ENCODE data around the gene FASTKD3. TPM values are rescaled to one million over a fixed set of nuclear protein-coding genes. Genes with fewer than 3 reads are reported as not detected.
"Not testable (repeated sequence)": the region's sequence is repeated elsewhere in the genome, so short reads cannot be mapped to it uniquely, and the experiment has no call there.

FASTKD3 gene
- 10 to 100 TPM; 18.2 to 22.5 (median 19.8) TPM for total RNA-seq

- peak; percentile 85 for DNase-seq
- Mint-ChIP-seq H3K36me3 (ENCODE audit: insufficient read depth) (peaks cover 27% of the 10 kb centered on the region), H3K4me3 (peak within 1 kb of the TSS; percentile 97), H3K27me3 (ENCODE audit: low read depth) (no peaks in the 10 kb centered on the region), H3K4me1 (ENCODE audit: low read depth) (peaks cover 63% of the 10 kb centered on the region), H3K9me3 (no peaks in the 10 kb centered on the region)
- peak; percentile 98 for ATAC-seq
Measured at GRCh38 chr5:7868773-7869473, at the start of gene FASTKD3, which contains the start of gene MTRR. Gene FASTKD3, minus strand, starts transcription at chr5:7869031. Its CDS starts 948 bp downstream, at chr5:7868083. Gene MTRR, plus strand, starts transcription at chr5:7869148. Its CDS starts 1,647 bp downstream, at chr5:7870795.

DNA sequence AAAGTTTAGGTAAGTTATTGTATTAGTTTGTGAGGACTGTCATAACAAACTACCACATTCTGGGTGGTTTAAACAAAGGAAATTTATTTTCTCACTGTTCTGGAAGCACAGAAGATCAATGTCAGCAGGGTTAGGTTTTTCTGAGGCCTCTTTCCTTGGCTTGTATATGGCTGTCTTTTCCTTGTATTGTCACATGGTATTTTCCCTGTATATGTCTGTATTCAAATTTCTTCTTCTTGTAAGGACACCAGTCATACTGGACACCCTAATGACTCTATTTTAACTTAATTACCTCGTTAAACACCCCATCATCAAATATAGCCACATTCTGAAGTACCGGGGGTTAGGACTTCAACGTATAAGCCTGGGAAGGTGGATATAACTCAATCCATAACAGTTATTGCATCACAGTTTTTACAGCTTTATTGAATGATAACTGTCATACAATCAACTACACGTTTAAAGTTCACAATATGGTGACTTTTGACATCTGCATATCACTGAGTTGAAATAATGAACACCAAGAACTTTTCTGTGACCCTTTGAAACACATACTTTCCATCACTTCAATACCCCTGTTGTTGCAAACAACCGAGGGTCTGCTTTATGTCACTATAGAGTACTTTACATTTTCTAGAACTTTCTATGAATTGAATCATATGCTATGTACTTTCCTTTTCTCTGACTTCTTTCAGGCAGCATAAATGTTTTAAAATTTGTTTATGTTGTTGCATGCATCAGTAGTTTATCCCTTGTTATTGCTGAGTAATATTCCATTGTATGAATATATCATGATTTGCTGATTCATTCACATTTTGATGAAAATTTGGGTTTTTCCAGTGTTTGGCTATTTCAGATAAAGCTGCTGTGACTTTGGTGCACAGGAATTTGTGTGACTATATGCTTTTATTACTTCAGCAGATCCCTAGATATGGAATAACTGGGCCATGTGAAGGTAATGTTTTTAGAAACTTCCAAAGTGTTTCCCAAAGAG lies 48.6 kb upstream of the FASTKD3 start:
- ATAC-seq = no peak
- H3K36me3 Mint-ChIP-seq (ENCODE audit: insufficient read depth) = peaks cover 4% of the 10 kb centered on the region

DNA sequence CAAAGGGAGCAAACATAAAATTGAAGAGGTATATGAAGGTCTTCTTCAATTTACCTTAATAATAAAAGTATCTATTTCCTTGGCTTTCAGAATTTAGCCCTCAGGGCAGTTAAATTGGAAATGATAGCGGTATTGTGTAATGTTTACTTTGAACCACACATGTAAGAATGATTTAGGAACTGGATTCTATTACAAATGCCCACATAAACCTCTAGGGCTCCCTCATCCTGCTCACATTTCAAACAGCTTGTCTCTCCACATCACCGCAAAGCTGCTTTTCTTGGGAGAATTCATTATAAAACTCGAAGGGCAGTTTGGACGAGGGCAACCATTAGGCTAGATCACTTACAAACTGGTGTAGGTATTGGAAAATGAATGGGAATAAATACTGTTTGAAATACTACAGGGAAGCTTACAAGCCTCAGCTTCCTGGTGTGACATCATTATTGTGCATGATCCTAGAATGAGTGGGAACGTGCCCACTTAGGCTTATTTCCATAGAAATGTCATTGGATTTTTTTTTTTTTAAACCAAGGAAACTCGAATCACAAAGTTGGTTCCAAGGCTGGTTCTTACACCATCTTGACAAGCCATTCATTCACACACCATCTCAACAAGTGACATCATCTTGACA lies 47.5 kb upstream of the FASTKD3 start:
- ATAC-seq = no peak
- DNase-seq = no peak
- Mint-ChIP-seq H3K27me3 (ENCODE audit: low read depth) (no peaks in the 10 kb centered on the region), H3K4me3 (no peak overlapping the region), H3K4me1 (ENCODE audit: low read depth) (no peaks in the 10 kb centered on the region), H3K9me3 (peaks cover 17% of the 10 kb centered on the region), H3K36me3 (ENCODE audit: insufficient read depth) (peaks cover 11% of the 10 kb centered on the region)

More for the DNA sequence above, 48.6 kb upstream of the FASTKD3 start:
- DNase-seq = no peak
- Mint-ChIP-seq H3K4me1 (ENCODE audit: low read depth) (no peaks in the 10 kb centered on the region), H3K4me3 (no peak overlapping the region), H3K27me3 (ENCODE audit: low read depth) (peaks cover 7% of the 10 kb centered on the region), H3K9me3 (peaks cover 15% of the 10 kb centered on the region)

GRCh38 chr5:7911429-7911771 lies 42.6 kb upstream of the FASTKD3 start:
- ATAC-seq; DNase-seq; H3K4me3 Mint-ChIP-seq; H3K27me3 Mint-ChIP-seq (ENCODE audit: low read depth); H3K4me1 Mint-ChIP-seq (ENCODE audit: low read depth): not testable (repeated sequence)
- H3K36me3 Mint-ChIP-seq (ENCODE audit: insufficient read depth) = peaks cover 42% of the 10 kb centered on the region
- H3K9me3 Mint-ChIP-seq = peaks cover 52% of the 10 kb centered on the region

GRCh38 chr5:7910738-7911428 lies 42.1 kb upstream of the FASTKD3 start:
- DNase-seq = no peak
- Mint-ChIP-seq H3K36me3 (ENCODE audit: insufficient read depth) (peaks cover 42% of the 10 kb centered on the region), H3K4me3 (no peak overlapping the region), H3K4me1 (ENCODE audit: low read depth) (no peaks in the 10 kb centered on the region), H3K27me3 (ENCODE audit: low read depth) (no peaks in the 10 kb centered on the region), H3K9me3 (peaks cover 52% of the 10 kb centered on the region)
- ATAC-seq = no peak

- Mint-ChIP-seq H3K4me1 (ENCODE audit: low read depth) (peaks cover 7% of the 10 kb centered on the region), H3K36me3 (ENCODE audit: insufficient read depth) (peaks cover 64% of the 10 kb centered on the region), H3K4me3 (no peak overlapping the region), H3K9me3 (peaks cover 46% of the 10 kb centered on the region), H3K27me3 (ENCODE audit: low read depth) (no peaks in the 10 kb centered on the region)
- DNase-seq (no peak), ATAC-seq (no peak)
Measured at GRCh38 chr5:7908317-7908716, 39.5 kb upstream of the FASTKD3 start.

GRCh38 chr5:7907612-7908011 lies 38.8 kb upstream of the FASTKD3 start:
- peaks cover 39% of the 10 kb centered on the region for H3K9me3 Mint-ChIP-seq
- H3K4me1 Mint-ChIP-seq (ENCODE audit: low read depth) = peaks cover 11% of the 10 kb centered on the region
- H3K27me3 Mint-ChIP-seq (ENCODE audit: low read depth) = no peaks in the 10 kb centered on the region
- H3K4me3 Mint-ChIP-seq = no peak overlapping the region
- no peak for ATAC-seq
- DNase-seq = no peak
- H3K36me3 Mint-ChIP-seq (ENCODE audit: insufficient read depth) = peaks cover 69% of the 10 kb centered on the region

- Mint-ChIP-seq H3K9me3 (peaks cover 21% of the 10 kb centered on the region), H3K4me1 (ENCODE audit: low read depth) (peaks cover 18% of the 10 kb centered on the region), H3K4me3 (no peak overlapping the region), H3K27me3 (ENCODE audit: low read depth) (no peaks in the 10 kb centered on the region), H3K36me3 (ENCODE audit: insufficient read depth) (peaks cover 73% of the 10 kb centered on the region)
- no peak for DNase-seq
- ATAC-seq = peak; percentile 85 to 89
Measured at GRCh38 chr5:7904170-7904569, 35.3 kb upstream of the FASTKD3 start.

GRCh38 chr5:7902666-7903625 lies 34.1 kb upstream of the FASTKD3 start:
- DNase-seq (no peak), ATAC-seq (no peak)
- Mint-ChIP-seq H3K27me3 (ENCODE audit: low read depth) (no peaks in the 10 kb centered on the region), H3K4me3 (no peak overlapping the region), H3K4me1 (ENCODE audit: low read depth) (peaks cover 18% of the 10 kb centered on the region), H3K9me3 (peaks cover 11% of the 10 kb centered on the region), H3K36me3 (ENCODE audit: insufficient read depth) (peaks cover 73% of the 10 kb centered on the region)

- peaks cover 18% of the 10 kb centered on the region for H3K4me1 Mint-ChIP-seq (ENCODE audit: low read depth)
- no peaks in the 10 kb centered on the region for H3K27me3 Mint-ChIP-seq (ENCODE audit: low read depth)
Measured at GRCh38 chr5:7902201-7902600, 33.4 kb upstream of the FASTKD3 start.

GRCh38 chr5:7897014-7897600 lies 28.3 kb upstream of the FASTKD3 start:
- Mint-ChIP-seq H3K27me3 (ENCODE audit: low read depth) (no peaks in the 10 kb centered on the region), H3K9me3 (no peaks in the 10 kb centered on the region), H3K36me3 (ENCODE audit: insufficient read depth) (peaks cover 74% of the 10 kb centered on the region), H3K4me1 (ENCODE audit: low read depth) (peaks cover 12% of the 10 kb centered on the region), H3K4me3 (no peak overlapping the region)
- DNase-seq (peak; percentile 17), ATAC-seq (peak in 1 of 2 donors; percentile 60)

More at GRCh38 chr5:7902201-7902600, 33.4 kb upstream of the FASTKD3 start:
- ATAC-seq = no peak
- H3K4me3 Mint-ChIP-seq = no peak overlapping the region
- DNase-seq = no peak
- H3K9me3 Mint-ChIP-seq = peaks cover 4% of the 10 kb centered on the region
- peaks cover 73% of the 10 kb centered on the region for H3K36me3 Mint-ChIP-seq (ENCODE audit: insufficient read depth)

GRCh38 chr5:7894860-7895259 lies 26.0 kb upstream of the FASTKD3 start:
- DNase-seq (no peak), ATAC-seq (peak; percentile 78 to 83)
- H3K9me3 Mint-ChIP-seq = no peaks in the 10 kb centered on the region
- peaks cover 73% of the 10 kb centered on the region for H3K36me3 Mint-ChIP-seq (ENCODE audit: insufficient read depth)
- no peak overlapping the region for H3K4me3 Mint-ChIP-seq
- no peaks in the 10 kb centered on the region for H3K27me3 Mint-ChIP-seq (ENCODE audit: low read depth)
- H3K4me1 Mint-ChIP-seq (ENCODE audit: low read depth) = peaks cover 10% of the 10 kb centered on the region

All from activated T-cell treated with anti-CD3 and anti-CD28 coated beads, Interleukin-2, amount 50 U/mL, for 4 hours (primary cell).